Fibroblast of pulmonary artery (primary cell): Measurements from ENCODE around the gene REM2.

ENCODE experiments used
- DNase-seq: peaks from one replicate; pipeline ENCODE4 v3.0.0-alpha.2; 2010; ENCODE audit warnings: low read depth
- H3K4me3 ChIP-seq: replicated peaks from 2 replicates; pipeline ENCODE4 v1.5.1; 2011; ENCODE audit warnings: low read depth, mild to moderate bottlenecking, control low read depth, low read length, moderate library complexity
- TF ChIP-seq, protein P1 (sequence below): IDR thresholded peaks from 2 replicates; pipeline ENCODE4 v1.5.1; 2011; ENCODE audit warnings: mild to moderate bottlenecking, control low read depth, low read length, inconsistent platforms; ENCODE audit errors: missing control alignments

The REM2 gene

GRCh38 chr14:22932146-22932545, 49.1 kb downstream of the REM2 start:
- DNase-seq: no peak
- TF ChIP-seq, protein P1, sequence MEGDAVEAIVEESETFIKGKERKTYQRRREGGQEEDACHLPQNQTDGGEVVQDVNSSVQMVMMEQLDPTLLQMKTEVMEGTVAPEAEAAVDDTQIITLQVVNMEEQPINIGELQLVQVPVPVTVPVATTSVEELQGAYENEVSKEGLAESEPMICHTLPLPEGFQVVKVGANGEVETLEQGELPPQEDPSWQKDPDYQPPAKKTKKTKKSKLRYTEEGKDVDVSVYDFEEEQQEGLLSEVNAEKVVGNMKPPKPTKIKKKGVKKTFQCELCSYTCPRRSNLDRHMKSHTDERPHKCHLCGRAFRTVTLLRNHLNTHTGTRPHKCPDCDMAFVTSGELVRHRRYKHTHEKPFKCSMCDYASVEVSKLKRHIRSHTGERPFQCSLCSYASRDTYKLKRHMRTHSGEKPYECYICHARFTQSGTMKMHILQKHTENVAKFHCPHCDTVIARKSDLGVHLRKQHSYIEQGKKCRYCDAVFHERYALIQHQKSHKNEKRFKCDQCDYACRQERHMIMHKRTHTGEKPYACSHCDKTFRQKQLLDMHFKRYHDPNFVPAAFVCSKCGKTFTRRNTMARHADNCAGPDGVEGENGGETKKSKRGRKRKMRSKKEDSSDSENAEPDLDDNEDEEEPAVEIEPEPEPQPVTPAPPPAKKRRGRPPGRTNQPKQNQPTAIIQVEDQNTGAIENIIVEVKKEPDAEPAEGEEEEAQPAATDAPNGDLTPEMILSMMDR: no peak
- no peak overlapping the region for H3K4me3 ChIP-seq

- TF ChIP-seq, protein P1: no peak
- no peak overlapping the region for H3K4me3 ChIP-seq
- DNase-seq: no peak
Observed at GRCh38 chr14:22935156-22935555, 52.1 kb downstream of the REM2 start.
